Memory B cell (primary cell): ENCODE data around the gene RRP7A.
"Not testable (repeated sequence)": the region's sequence is repeated elsewhere in the genome, so short reads cannot be mapped to it uniquely, and the experiment has no call there.

Source experiments
- ATAC-seq: fragments of 150-1000 bp; cut with Tn5 transposase; 2 replicates; pipeline ENCODE4 v1.10.0; 2021; ENCODE audit warnings: low read depth, mild to moderate bottlenecking, moderate library complexity
- DNase-seq, 2 donors: peaks; one replicate each; pipeline ENCODE4 v3.0.0; 2022; ENCODE audit warnings: low spot score in 2 of 2
- H3K27ac Mint-ChIP-seq: one replicate; pipeline ENCODE4 v1.8.0; 2022; ENCODE audit warnings: mild to moderate bottlenecking, moderate library complexity, mixed read lengths
- H3K27me3 Mint-ChIP-seq: one replicate; pipeline ENCODE4 v1.8.0; 2022; ENCODE audit warnings: mixed read lengths
- H3K36me3 Mint-ChIP-seq: one replicate; pipeline ENCODE4 v1.8.0; 2022; ENCODE audit warnings: mild to moderate bottlenecking, mixed read lengths
- H3K4me1 Mint-ChIP-seq: one replicate; pipeline ENCODE4 v1.8.0; 2022; ENCODE audit warnings: mixed read lengths
- H3K4me3 Mint-ChIP-seq: one replicate; pipeline ENCODE4 v1.8.0; 2022; ENCODE audit warnings: mild to moderate bottlenecking, moderate library complexity, mixed read lengths
- H3K9me3 Mint-ChIP-seq: one replicate; pipeline ENCODE4 v1.8.0; 2022; ENCODE audit warnings: mixed read lengths

RRP7A gene

DNA sequence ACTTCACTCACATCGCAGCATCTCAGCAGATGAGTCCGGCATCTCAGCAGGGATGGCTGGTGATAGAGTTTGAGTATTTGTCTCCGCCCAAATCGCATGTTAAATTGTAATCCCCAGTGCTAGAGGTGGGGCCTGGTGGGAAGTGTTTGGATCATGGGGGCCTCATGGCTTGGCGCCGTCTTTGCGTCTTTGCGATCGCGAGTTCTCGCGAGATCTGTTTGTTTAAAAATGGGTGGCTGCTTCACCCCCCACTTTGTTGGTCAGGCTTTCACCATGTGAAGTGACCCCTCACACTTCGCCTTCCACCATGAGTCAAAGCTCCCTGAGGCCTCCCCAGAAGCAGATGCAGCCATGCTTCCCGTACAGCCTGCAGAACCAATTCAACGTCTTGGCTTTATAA is 3.0 kb upstream of the RRP7A start:
- Mint-ChIP-seq H3K4me1 (peaks cover 11% of the 10 kb centered on the region), H3K9me3 (no peaks in the 10 kb centered on the region), H3K27ac (no peak overlapping the region)

DNA sequence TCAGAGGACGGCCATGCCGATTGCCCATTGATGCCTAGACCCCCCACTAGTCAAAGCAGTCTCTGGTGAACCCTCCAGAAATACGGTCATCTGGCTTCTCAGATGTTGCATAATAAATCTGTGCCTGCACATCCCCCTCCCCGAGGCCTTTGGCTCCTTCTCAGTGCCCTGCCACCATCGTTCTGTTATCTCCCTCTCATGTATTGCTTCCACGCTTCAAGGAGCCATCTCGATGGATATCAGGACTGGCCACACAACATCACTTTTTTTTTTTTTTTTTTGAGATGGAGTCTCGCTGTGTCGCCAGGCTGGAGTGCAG is 1.6 kb upstream of the RRP7A start:
- no peaks in the 10 kb centered on the region for H3K27me3 Mint-ChIP-seq
- peaks cover 11% of the 10 kb centered on the region for H3K4me1 Mint-ChIP-seq
- H3K27ac Mint-ChIP-seq = no peak overlapping the region
- H3K4me3 Mint-ChIP-seq = peak overlapping the region; percentile 37
- DNase-seq (no peak), ATAC-seq (no peak)
- no peaks in the 10 kb centered on the region for H3K9me3 Mint-ChIP-seq
- H3K36me3 Mint-ChIP-seq = peaks cover 2% of the 10 kb centered on the region

More for the DNA sequence above, 3.0 kb upstream of the RRP7A start:
- H3K27me3 Mint-ChIP-seq = no peaks in the 10 kb centered on the region
- no peak overlapping the region for H3K4me3 Mint-ChIP-seq
- DNase-seq (no peak), ATAC-seq (no peak)
- H3K36me3 Mint-ChIP-seq = no peaks in the 10 kb centered on the region

DNA sequence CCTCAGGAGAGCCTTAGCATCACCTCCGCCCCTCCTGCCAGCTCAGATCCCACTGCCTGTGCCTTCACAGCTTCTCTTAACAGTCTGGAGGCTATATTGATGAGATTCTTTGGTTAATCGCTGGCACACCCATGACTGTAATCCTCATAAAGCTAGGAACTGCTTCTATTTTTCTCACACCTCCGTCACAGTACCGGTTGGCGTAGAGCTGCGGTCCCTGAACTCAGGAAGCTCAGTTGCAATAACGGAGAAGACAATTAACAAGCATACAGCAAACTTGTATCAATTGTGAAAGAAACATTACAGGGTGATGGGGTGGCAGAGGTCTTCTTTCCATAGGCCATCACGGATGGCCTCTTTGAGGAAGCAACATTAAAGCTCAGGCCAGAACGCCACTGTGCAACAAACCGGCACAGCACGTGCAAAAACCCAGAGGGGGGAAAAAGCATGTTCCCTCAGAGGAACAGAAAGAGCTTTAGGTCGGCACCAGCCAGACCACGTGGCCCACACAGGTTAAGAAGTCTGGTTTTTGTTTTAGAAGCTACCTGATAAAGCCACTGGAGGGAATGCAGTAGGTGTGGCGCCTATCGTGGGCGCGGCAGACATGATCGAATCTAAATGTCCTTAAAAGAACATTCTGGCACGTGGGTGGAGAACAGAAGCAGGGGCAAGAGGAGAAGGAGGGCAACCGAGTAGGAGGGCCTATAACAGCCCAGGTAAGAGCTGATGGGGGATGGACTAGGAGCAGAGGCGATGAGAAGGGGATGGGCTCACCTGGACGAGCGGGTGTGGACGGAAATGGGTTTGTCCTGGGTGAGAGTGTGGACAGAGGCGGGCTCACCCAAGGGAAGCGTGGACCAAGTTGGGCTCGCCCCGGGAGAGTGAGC is 715 bp downstream of the RRP7A start:
- not testable (repeated sequence) for H3K27me3 Mint-ChIP-seq, H3K4me1 Mint-ChIP-seq, DNase-seq, H3K9me3 Mint-ChIP-seq, H3K36me3 Mint-ChIP-seq
- Mint-ChIP-seq H3K27ac (peak overlapping the region; percentile 97), H3K4me3 (peak overlapping the region; percentile 96)
- peak; percentile 55 for ATAC-seq

DNA sequence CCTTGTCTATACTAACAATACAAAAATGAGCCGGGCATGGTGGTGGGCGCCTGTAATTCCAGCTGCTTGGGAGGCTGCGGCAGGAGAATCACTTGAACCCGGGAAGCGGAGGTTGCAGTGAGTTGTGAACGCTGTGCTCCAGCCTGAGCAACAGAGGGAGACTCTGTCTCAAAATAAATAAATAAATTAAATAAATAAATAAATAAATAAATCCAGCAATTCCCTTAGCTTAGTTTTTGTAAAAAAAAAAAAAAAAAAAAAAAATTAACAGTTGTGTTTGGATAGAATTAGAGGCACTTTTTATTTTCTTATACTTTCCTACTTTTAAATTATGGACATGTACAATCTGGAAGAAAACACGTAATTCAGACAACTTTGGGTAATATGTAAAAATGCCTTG is 2.5 kb downstream of the RRP7A start:
- not testable (repeated sequence) for ATAC-seq, H3K36me3 Mint-ChIP-seq, H3K27ac Mint-ChIP-seq, H3K4me3 Mint-ChIP-seq, H3K4me1 Mint-ChIP-seq, H3K9me3 Mint-ChIP-seq, H3K27me3 Mint-ChIP-seq, DNase-seq

DNA sequence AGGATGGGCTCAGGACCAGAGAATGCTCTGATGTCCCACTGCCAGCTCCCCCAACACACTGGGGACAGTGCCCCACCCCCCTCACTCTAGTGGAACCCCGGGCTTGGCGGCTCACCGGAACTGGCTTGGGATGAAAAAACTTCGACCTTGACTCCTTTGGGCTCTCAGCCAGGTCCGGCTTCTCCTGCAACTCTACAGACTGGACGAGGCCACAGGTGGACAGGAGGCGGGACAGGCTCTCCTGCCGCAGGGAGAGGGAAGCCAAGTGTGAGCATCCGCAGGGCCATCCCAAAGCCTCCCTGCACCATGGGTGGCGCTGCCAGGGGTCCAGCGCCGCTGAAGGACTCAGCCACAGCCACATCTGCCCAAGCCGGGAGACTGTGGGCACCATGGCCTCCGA is 3.7 kb downstream of the RRP7A start:
- peaks cover 4% of the 10 kb centered on the region for H3K36me3 Mint-ChIP-seq
- DNase-seq (no peak), ATAC-seq (no peak)
- no peaks in the 10 kb centered on the region for H3K9me3 Mint-ChIP-seq
- no peak overlapping the region for H3K4me3 Mint-ChIP-seq
- no peaks in the 10 kb centered on the region for H3K27me3 Mint-ChIP-seq
- peaks cover 9% of the 10 kb centered on the region for H3K4me1 Mint-ChIP-seq
- no peak overlapping the region for H3K27ac Mint-ChIP-seq

DNA sequence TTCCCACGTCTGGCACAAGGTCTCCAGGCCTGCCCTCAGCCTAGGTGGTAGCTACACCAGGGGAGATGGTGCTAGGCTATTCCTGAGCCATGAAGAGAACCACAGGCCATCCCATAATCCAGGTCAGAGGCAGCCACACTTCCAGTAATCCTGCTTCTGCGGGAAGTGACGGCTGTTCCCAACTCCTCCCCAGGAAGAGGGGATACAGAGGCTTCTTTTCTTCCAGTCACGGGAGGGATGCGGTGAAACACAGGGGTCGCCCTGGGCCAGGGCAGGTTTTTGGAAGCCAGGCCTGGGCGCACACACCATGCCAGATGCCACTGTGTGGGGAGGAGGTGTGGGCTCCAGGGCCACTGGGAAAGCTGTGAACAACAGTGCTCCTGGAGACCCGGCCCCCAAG is 4.3 kb downstream of the RRP7A start:
- H3K36me3 Mint-ChIP-seq, H3K27me3 Mint-ChIP-seq, H3K4me3 Mint-ChIP-seq, H3K27ac Mint-ChIP-seq, DNase-seq, H3K9me3 Mint-ChIP-seq, H3K4me1 Mint-ChIP-seq, ATAC-seq: not testable (repeated sequence)

DNA sequence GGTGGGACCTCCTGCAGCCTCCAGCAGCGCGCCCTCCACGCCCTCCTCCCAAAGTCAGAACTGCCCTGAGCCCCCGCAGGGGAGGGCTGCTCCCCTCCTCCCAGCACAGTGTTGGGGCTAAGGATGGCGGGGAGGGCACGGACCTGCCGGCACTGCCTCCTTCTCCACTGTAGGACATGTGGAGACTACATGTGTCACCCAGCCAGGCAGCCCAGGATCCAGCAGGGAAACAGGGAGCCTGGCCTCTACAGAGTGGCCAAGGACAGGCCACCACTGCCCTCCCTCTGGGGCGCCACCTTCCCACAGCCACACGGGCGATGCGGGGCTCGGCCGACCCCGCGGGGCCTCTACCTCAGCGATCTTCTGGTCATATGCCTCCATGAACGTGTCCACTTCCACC is 5.3 kb downstream of the RRP7A start:
- H3K4me1 Mint-ChIP-seq, ATAC-seq, H3K27me3 Mint-ChIP-seq, H3K36me3 Mint-ChIP-seq, H3K27ac Mint-ChIP-seq, DNase-seq, H3K4me3 Mint-ChIP-seq, H3K9me3 Mint-ChIP-seq: not testable (repeated sequence)

DNA sequence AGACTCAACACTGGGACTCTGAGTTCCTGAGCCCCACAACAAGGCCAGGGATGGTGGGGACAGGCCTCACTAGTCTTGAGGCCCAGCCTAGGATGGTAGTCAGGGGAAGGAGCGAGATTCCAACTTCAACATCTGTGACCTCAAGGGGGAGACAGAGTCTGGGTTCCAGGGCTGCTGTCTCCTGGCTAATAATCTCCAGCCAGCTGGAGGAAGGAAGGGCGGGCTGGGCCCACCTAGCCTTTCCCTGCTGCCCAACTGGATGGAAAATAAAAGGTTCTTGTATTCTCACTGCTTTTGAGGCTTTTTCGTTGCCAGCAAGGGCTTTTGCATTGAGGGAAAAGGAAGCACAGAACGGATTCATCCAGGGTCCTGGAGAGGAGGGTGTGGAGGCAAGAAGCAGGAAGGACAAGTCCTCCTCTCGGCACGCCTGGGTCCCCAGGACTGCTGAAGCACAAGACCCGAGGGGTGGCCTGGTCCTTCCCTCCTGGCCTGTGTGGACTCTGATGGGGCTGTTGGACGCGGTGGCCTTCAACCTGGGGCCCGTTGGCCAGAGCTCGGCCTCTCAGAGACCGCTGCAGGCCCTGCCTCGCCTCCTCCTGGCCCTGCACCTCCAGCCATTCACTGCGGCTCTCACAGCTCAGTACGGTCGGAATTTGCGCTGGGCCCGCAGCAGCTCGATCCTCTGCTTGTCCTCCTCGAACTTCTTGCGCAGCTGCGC is 7.2 kb downstream of the RRP7A start:
- H3K36me3 Mint-ChIP-seq, H3K9me3 Mint-ChIP-seq, ATAC-seq, H3K27me3 Mint-ChIP-seq, H3K4me1 Mint-ChIP-seq, H3K4me3 Mint-ChIP-seq, DNase-seq, H3K27ac Mint-ChIP-seq: not testable (repeated sequence)

DNA sequence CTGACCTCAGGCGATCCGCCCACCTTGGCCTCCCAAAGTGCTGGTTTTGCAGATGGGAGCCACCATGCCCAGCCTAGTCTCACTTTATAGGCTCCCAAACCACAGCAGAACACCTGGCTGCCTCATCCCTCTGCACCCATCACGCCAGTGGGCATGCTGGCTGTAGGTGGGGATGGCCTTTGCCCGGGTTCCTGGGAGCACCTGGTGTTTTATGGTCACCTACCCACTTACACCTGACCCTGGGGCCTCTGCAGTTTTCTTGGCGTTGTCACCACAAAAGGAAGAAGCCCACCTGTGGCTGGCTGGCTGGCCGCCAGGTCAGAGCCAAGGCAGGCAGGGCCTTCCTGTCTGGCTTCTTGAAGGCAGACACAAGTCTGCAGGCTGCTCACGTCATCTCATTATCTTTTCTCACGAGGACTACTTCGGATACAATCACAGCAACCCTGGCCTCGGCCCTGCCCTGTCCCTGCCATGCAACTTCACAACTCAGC is 8.2 kb downstream of the RRP7A start:
- Mint-ChIP-seq H3K36me3 (peaks cover 2% of the 10 kb centered on the region), H3K27me3 (no peaks in the 10 kb centered on the region), H3K9me3 (no peaks in the 10 kb centered on the region), H3K27ac (no peak overlapping the region), H3K4me3 (no peak overlapping the region), H3K4me1 (no peaks in the 10 kb centered on the region)
- DNase-seq (no peak), ATAC-seq (no peak)

DNA sequence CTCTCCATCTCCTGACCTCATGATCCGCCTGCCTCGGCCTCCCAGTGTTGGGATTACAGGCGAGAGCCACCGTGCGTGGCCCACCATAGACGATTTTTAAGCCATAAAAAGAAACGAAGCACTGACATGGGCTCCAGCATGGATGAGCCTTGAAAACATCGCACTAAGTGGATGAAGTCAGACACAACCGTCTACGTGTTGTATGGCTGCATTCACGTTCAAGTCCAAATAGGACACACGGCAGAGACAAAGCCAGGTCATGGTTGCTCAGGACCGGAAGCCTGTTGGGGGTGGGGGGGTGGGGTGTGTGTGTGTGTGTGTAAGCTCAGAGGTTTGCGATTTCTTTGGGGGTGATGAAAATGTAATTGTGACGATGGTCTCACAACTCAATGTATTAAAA is 10.0 kb downstream of the RRP7A start:
- Mint-ChIP-seq H3K9me3 (no peaks in the 10 kb centered on the region), H3K27me3 (no peaks in the 10 kb centered on the region), H3K27ac (peak overlapping the region; percentile 38), H3K4me3 (no peak overlapping the region), H3K4me1 (no peaks in the 10 kb centered on the region), H3K36me3 (peaks cover 2% of the 10 kb centered on the region)
- no peak for DNase-seq
- ATAC-seq = peak; percentile 20

DNA sequence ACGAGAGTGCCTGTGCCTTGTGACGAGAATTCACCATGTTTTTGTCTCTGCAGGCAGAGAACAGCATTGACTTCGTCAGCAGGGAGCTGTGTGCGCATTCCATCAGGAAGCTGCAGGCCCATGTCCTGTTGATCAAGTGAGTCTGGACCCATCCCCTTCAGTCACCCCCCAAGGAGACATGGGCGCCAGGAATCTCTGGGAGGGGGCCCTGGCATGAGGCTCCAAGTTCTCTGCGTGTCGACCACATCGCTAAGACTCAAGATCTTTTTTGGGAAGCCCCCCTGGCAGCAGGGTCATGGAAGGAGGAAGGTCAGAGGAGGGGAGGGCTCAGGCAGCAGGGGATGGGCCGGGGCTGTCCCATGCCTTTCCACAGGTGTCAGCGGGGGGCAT is 10.6 kb downstream of the RRP7A start:
- H3K27ac Mint-ChIP-seq = peak overlapping the region; percentile 38
- H3K27me3 Mint-ChIP-seq, H3K9me3 Mint-ChIP-seq, H3K4me3 Mint-ChIP-seq, DNase-seq, ATAC-seq, H3K4me1 Mint-ChIP-seq, H3K36me3 Mint-ChIP-seq: not testable (repeated sequence)

DNA sequence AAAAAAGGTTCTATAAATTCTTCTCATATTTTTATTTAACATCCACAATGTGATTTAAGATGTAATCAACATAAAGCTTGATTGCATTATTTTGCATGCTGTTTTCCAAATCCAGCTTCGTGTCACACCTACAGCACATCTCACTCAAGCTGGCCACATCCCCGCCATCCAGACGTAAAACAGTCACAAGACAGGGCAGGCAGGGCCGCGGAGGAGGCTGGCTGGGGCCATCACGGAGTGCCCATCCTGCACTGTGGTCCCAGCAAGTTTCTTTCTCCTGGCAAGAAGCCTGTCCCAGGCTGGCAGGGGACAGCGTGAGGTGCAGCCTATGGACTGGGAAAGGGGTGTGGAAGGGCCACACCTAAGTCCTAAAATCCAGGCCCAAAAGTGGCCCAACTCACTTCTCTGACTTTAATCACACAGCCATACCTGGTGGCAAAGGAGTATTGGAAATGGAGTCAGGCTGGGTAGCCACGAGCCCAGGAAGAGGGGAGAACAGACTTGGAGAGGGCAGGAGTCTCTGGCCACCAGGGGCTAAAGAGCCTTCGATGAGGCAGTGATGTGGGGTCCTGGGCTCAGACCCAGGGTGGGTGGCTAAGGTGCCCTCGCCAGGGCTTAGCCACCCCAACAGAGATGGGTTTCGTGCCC is 11.1 kb downstream of the RRP7A start:
- H3K27ac Mint-ChIP-seq, H3K36me3 Mint-ChIP-seq, H3K9me3 Mint-ChIP-seq, ATAC-seq, H3K27me3 Mint-ChIP-seq, DNase-seq, H3K4me1 Mint-ChIP-seq, H3K4me3 Mint-ChIP-seq: not testable (repeated sequence)

DNA sequence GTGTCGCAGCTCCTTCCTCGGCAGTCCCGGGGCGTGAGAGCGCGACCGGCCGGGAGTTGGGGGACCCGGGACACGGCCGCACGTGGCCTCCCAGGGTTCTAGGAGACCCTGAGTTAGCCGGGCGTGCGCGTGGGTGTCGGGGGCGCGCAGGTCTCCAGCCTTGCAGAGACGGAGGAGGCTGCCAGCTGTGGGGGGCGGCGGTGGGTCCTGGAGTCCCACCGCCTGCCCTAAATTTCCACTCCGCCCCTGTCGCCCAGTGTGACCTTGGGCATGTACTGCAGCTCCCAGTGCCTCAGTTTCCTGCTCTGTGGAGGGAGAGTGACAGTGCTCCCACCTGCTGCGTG is 18.8 kb downstream of the RRP7A start:
- Mint-ChIP-seq H3K27ac (peak overlapping the region; percentile 45), H3K4me1 (peaks cover 3% of the 10 kb centered on the region), H3K4me3 (no peak overlapping the region), H3K27me3 (peaks cover 3% of the 10 kb centered on the region), H3K9me3 (no peaks in the 10 kb centered on the region), H3K36me3 (no peaks in the 10 kb centered on the region)
- ATAC-seq (no peak), DNase-seq (no peak)

DNA sequence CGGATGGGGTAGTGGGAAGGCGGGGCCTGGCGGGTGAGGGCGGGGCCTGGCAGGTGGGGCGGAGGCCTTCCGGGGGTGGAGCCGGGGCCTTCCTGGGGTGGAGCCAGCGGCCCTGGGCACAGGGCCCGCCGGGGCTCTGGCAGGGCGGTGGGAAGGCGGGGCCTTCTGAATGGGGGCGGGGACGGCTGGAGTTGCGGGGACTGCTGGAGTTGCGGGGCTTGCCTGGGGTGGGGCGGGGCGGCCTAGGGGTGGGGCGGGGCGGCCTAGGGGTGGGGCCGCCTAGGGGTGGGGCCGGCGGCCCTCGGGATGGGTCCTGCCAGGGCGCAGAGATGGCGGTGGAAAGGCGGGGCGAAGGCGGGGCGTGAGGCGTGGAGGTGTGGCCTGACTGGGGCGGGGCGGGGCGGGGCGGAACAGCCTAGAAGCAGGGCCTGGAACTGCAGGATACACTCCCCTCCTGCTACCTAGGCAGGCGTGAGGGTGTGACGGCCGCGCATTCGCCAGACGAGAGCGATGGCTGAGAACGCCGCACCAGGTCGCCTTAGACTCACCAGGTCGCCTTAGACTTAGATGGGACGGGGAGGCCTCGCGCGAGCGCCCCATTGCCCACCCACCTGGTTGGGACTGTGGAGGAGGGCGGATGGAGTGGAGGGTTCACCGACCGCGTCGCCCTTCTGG is 19.3 kb downstream of the RRP7A start:
- no peaks in the 10 kb centered on the region for H3K9me3 Mint-ChIP-seq
- peak; percentile 85 for ATAC-seq

More for the DNA sequence above, 19.3 kb downstream of the RRP7A start:
- Mint-ChIP-seq H3K4me3 (peak overlapping the region; percentile 80), H3K4me1 (peaks cover 8% of the 10 kb centered on the region), H3K27ac (peak overlapping the region; percentile 45), H3K27me3 (peaks cover 3% of the 10 kb centered on the region), H3K36me3 (no peaks in the 10 kb centered on the region)
- peak; percentile 86 for DNase-seq
